HepG2 (cell line): ENCODE measurements around the gene KRTAP5-10. TPM values are rescaled to one million over a fixed set of nuclear protein-coding genes. Genes with fewer than 3 reads are reported as not detected.

ENCODE experiments used
- ARID5B ChIP-seq: IDR thresholded peaks from 2 replicates; pipeline ENCODE4 v1.4.0; 2020; ENCODE audit warnings: mild to moderate bottlenecking, missing genetic modification reagents
- ATF4 ChIP-seq, 2 experiments: fragments of 450-650 bp in 1 of 2; sonication (generic) in 1 of 2; formaldehyde crosslinking; IDR thresholded peaks; 2 replicates each; pipeline versions ENCODE4 v1.5.0 to v1.8.0; 2020 to 2022; ENCODE audit warnings: mild to moderate bottlenecking in 1 of 2, missing genetic modification reagents in 1 of 2
- CTCF ChIP-seq: sonication (generic); formaldehyde crosslinking; IDR thresholded peaks from 2 replicates; pipeline ENCODE4 v1.5.0; 2020; ENCODE audit warnings: mild to moderate bottlenecking, missing genetic modification reagents, moderate library complexity
- DDIT3 ChIP-seq: sonication (generic); formaldehyde crosslinking; IDR thresholded peaks from 2 replicates; pipeline ENCODE4 v1.4.0; 2020; ENCODE audit warnings: mild to moderate bottlenecking, missing genetic modification reagents
- HMGA1 ChIP-seq: sonication (generic); formaldehyde crosslinking; conservative IDR thresholded peaks from 2 replicates; pipeline ENCODE4 v1.4.0; 2020; ENCODE audit warnings: missing genetic modification reagents
- MIER3 ChIP-seq: IDR thresholded peaks from 2 replicates; pipeline ENCODE4 v1.6.1; 2016; ENCODE audit warnings: missing compliant biosample characterization, borderline replicate concordance
- MNT ChIP-seq: fragments of 450-650 bp; IDR thresholded peaks from 2 replicates; pipeline ENCODE4 v1.6.1; 2016
- POLR2G ChIP-seq: fragments of 200-400 bp; formaldehyde crosslinking; IDR thresholded peaks from 2 replicates; pipeline ENCODE4 v1.6.1; 2018; ENCODE audit warnings: mild to moderate bottlenecking, low read depth, low read length, moderate library complexity
- RARA ChIP-seq: IDR thresholded peaks from 2 replicates; pipeline ENCODE4 v1.6.1; 2016; ENCODE audit warnings: missing genetic modification reagents, missing compliant biosample characterization
- USF2 ChIP-seq, 2 experiments: sonication (generic) in 1 of 2; formaldehyde crosslinking in 1 of 2; IDR thresholded peaks; 2 replicates each; pipeline versions ENCODE4 v1.5.1 to v1.6.1; 2011 to 2020; ENCODE audit warnings: borderline replicate concordance in 1 of 2, low read depth in 1 of 2, low read length in 1 of 2, mild to moderate bottlenecking in 1 of 2, missing genetic modification reagents in 1 of 2, moderate library complexity in 1 of 2
- ZBTB7A ChIP-seq: sonication (generic); formaldehyde crosslinking; IDR thresholded peaks from 2 replicates; pipeline ENCODE4 v1.8.0; 2022; ENCODE audit warnings: mild to moderate bottlenecking, missing genetic modification reagents
- ZFP36L2 ChIP-seq: sonication (generic); formaldehyde crosslinking; IDR thresholded peaks from 2 replicates; pipeline ENCODE4 v1.4.0; 2020; ENCODE audit warnings: missing genetic modification reagents
- ZNF225 ChIP-seq: sonication (generic); formaldehyde crosslinking; IDR thresholded peaks from 2 replicates; pipeline ENCODE4 v1.4.0; 2020; ENCODE audit warnings: mild to moderate bottlenecking, missing genetic modification reagents
- ZNF484 ChIP-seq: sonication (generic); formaldehyde crosslinking; IDR thresholded peaks from 2 replicates; pipeline ENCODE4 v1.5.1; 2020; ENCODE audit warnings: mild to moderate bottlenecking, low read depth, missing genetic modification reagents, borderline replicate concordance
- ZNF570 ChIP-seq: sonication (generic); formaldehyde crosslinking; IDR thresholded peaks from 2 replicates; pipeline ENCODE4 v1.4.0; 2020; ENCODE audit warnings: mild to moderate bottlenecking, missing genetic modification reagents, borderline replicate concordance
- ZNF704 ChIP-seq: sonication (generic); formaldehyde crosslinking; IDR thresholded peaks from 2 replicates; pipeline ENCODE4 v1.8.1; 2023; ENCODE audit warnings: mild to moderate bottlenecking, inconsistent platforms, moderate library complexity, missing genetic modification reagents, borderline replicate concordance
- ZNF792 ChIP-seq: IDR thresholded peaks from 2 replicates; pipeline ENCODE4 v1.6.1; 2016
- polyA plus RNA-seq, 8 experiments: library from polyadenylated mRNA; depleted of rRNA in 3 of 8; stranded (reverse) in 7 of 8; unstranded in 1 of 8; fragments of >200 nt; fragmentation: Illumina TruSeq in 4 of 8; extraction: Trizol in 4 of 8; gene quantifications; 2 replicates each; pipeline versions ENCODE4 v1.2.1 to v1.2.3, GENCODE V29; 2011 to 2016; ENCODE audit warnings: low read depth in 4 of 8, missing spikeins in 1 of 8, mixed read lengths in 1 of 8; ENCODE audit not compliant: insufficient read depth in 1 of 8
- total RNA-seq, 5 experiments: library from RNA; depleted of rRNA; stranded (reverse); fragments of >200 nt; fragmentation: Illumina TruSeq; extraction: Trizol; gene quantifications; 2 replicates each; pipeline ENCODE4 v1.2.3, GENCODE V29; 2016; ENCODE audit warnings: low read depth in 1 of 5

Gene KRTAP5-10
- total and polyA plus RNA-seq, 2 of the 13 experiments (the other 11 are each of a cell fraction or from before 2014, with no cell fraction given) = not detected

- TF ChIP-seq USF2 (IDR thresholded peaks at IDR 0.05; ENCODE audit: low read depth, low read length) (no peak), USF2 (CRISPR knock-in tag; IDR thresholded peaks at IDR 0.05; ENCODE audit: borderline replicate concordance) (no peak), HMGA1 (no peak), POLR2G (no peak), ZBTB7A (CRISPR knock-in tag) (peak; percentile 68), ZNF570 (CRISPR knock-in tag) (no peak), MNT (no peak), ARID5B (peak; percentile 85), ATF4 (CRISPR knock-in tag; IDR thresholded peaks at IDR 0.05) (no peak), RARA (peak; percentile 76), ZFP36L2 (CRISPR knock-in tag) (no peak), ZNF704 (CRISPR knock-in tag) (no peak), CTCF (CRISPR knock-in tag) (no peak), ZNF484 (CRISPR knock-in tag) (no peak), ZNF792 (CRISPR knock-in tag) (no peak), DDIT3 (no peak), MIER3 (CRISPR knock-in tag) (0 out of 2 replicates have a peak, but pooled peaks have one; percentile 59), ZNF225 (CRISPR knock-in tag) (no peak)
Measured at GRCh38 chr11:71525938-71526495, 39.3 kb upstream of the KRTAP5-10 start (continued).
